Hepatic stellate cell (primary cell): Measurements from ENCODE around the gene NAP1L5.

Experiments
- DNase-seq: peaks from one replicate; pipeline ENCODE4 v3.0.0; 2011; ENCODE audit warnings: low spot score

NAP1L5 gene

GRCh38 chr4:88660446-88661294 is 37.0 kb downstream of the NAP1L5 start:
- DNase-seq, result no peak

DNA sequence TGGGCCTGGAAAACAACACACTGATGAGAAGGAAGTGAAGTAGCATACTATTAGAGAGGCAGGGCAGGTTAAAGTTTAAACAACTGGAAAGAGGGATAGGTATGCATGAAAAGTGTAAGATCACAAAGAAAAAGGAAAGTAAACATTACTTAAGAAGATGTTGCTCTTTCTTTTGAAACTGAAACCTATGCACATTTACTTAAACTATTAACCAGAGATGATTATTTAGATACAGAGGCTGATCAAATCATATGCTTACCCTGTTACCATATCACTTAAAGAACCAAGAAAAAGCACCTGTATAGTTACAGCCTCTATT is 37.8 kb downstream of the NAP1L5 start:
- no peak for DNase-seq

DNA sequence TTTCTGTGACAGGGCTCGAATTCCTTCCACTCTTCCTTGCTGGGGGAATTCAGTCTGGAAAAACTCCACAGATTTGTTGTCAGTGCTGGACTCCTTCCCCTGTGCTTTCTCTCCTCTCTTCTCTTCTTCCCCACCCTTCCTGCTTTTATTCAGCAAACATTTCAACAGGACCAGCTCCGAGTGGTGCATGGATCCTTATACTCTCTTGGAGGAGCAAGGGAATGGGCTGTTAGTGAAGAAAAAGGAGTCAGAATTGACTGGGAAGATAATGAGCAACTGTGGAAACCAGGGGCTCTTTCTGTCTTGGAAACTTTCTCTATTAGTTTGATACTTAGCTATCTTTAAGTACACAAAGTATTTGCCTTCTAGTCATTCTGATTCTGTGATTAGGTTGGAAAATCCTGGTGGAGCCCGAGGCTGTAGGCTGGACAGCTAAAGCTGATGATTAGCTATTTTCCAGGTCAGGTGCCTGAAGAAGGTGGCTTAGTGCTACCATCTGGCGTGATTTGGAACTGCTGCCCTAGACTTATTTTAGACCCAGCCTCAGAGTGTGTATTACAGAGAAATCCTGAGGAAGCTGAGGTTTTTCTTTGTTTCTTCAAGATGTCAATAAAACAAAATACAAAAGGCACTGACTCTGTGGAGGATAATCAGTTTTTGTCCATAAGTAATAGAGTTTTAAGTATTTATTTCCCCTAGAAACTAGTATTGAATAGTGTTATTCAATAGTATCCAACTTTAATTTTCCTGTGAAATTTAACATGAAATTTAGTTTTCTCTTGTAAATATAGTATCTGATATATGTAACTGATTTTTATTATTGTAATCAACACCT is 38.4 kb downstream of the NAP1L5 start:
- DNase-seq, result peak; percentile 34

GRCh38 chr4:88655226-88655625 is 42.4 kb downstream of the NAP1L5 start:
- DNase-seq, result no peak

DNA sequence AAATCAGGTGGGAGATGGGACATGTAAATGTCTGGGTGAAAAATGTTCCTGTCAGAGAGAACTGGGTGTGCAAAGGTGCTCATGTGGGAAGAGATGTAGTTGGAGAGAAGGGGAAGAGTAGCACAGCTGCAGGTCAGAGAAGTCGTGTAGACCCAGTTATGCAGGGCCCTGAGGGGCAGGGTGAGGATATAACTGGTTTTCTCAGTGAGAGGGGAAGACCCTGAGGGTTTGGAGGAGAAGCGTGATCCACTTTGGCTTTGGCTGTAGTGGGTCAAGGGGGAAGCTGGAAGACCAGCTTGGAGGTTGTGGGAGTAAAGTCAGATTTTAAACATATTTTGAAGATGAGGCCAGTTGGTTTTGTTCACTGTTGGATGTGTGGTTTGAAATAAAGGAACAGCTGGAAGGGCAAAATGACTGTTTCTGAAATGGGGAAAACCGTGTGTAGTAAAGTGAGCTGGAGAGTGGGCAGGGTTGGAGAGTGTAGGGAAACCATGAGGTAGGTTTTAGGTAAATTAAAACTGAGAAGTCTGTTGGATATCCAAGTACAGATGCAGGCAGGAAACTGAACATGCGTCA is 44.2 kb downstream of the NAP1L5 start:
- DNase-seq, result no peak

- no peak for DNase-seq
Measured at GRCh38 chr4:88649716-88650115, 47.9 kb downstream of the NAP1L5 start.

DNA sequence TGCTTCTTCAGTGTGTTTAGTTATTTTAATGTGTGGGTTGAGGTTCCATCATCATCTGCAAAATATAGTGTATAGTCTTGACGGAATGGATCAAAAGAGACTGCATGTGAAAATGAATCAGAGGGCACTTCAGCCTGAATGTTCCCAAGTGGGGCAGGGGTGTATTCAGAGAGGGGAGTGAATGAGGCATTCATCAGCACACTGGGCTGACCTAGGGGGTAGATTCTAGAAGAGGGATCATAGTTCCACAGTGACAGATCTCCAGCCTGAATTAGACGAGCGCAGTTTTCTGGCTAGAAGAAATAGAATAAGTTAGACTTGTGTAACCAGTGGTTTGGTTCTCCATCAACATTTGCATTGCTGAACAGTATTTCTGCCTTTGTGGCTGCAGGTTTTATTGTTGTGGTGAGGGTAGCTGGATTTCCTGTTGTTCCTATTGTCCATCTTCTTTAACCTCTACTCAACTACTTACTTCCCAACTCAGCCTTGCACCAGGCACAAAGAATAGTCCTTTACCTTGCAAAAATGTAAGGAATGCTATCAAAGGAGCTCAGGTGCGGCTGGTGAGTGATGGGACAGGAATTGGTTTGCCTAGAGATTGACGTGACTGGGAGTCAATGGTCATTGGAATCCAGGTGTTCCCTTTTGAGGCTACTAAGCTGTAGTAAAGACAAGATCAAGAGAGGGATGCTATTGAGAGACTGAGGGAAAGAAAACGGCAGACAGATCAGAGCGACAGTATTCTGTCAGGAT is 50.9 kb downstream of the NAP1L5 start:
- no peak for DNase-seq

- DNase-seq, result no peak
Measured at GRCh38 chr4:88645994-88646393, 51.6 kb downstream of the NAP1L5 start.
